Heart right ventricle (tissue), 16 donors: ENCODE data around the gene UCN2. TPM values are rescaled to one million over a fixed set of nuclear protein-coding genes. Genes with fewer than 3 reads are reported as not detected.

Experiments used
- ATAC-seq, 8 donors: fragments of 200-7000 bp; cut with Tn5 transposase; one replicate each; pipeline ENCODE4 v1.9.1; 2020; ENCODE audit warnings: mild to moderate bottlenecking in 8 of 8, moderate library complexity in 8 of 8, moderate number of reproducible peaks in 1 of 8
- DNase-seq, 2 donors: peaks; one replicate each; pipeline ENCODE4 v3.0.0-alpha.2; 2020
- H3K27ac ChIP-seq, 10 donors: fragments of 200-600 bp; sonication (generic) in 2 of 10; one replicate each; pipeline versions ENCODE4 v1.5.0 to v1.8.0; 2020 to 2022; ENCODE audit warnings: mild to moderate bottlenecking in 3 of 10
- H3K27me3 ChIP-seq, 7 donors: fragments of 200-600 bp; one replicate each; pipeline ENCODE4 v1.8.0; 2021 to 2022; ENCODE audit warnings: mild to moderate bottlenecking in 2 of 7
- H3K36me3 ChIP-seq, 9 donors: fragments of 200-600 bp; sonication (generic) in 1 of 9; one replicate each; pipeline versions ENCODE4 v1.5.0 to v1.8.0; 2020 to 2022; ENCODE audit warnings: mild to moderate bottlenecking in 2 of 9
- H3K4me1 ChIP-seq, 9 donors: fragments of 200-600 bp; sonication (generic) in 1 of 9; one replicate each; pipeline versions ENCODE4 v1.5.0 to v1.8.0; 2020 to 2022; ENCODE audit warnings: mild to moderate bottlenecking in 4 of 9
- H3K4me3 ChIP-seq, 10 donors: fragments of 200-600 bp; sonication (generic) in 2 of 10; one replicate each; pipeline versions ENCODE4 v1.5.0 to v1.8.0; 2020 to 2022; ENCODE audit warnings: mild to moderate bottlenecking in 7 of 10, moderate library complexity in 2 of 10
- H3K9me3 ChIP-seq, 11 donors: fragments of 200-600 bp in 10 of 11; sonication (generic) in 2 of 11; one replicate each; pipeline versions ENCODE4 v1.5.0 to v1.8.0; 2013 to 2022; ENCODE audit warnings: mild to moderate bottlenecking in 2 of 11, control low read depth in 1 of 11, moderate library complexity in 1 of 11
- WGBS, 2 donors: extraction: QIAGEN DNeasy Blood & Tissue Kit; methylation state at CpG; one replicate each; pipeline ENCODE4 v1.1.7; 2013; ENCODE audit warnings: inconsistent platforms in 1 of 2; 5-methylcytosine and 5-hydroxymethylcytosine counted together
- intact Hi-C, 10 donors: fragments of 100-400 bp; cut with DNase I; formaldehyde crosslinking; loops; one replicate each; pipeline versions ENCODE4 v1.11.1 to v1.14.2; 2022
- polyA plus RNA-seq, 2 donors: library from polyadenylated mRNA; stranded (reverse); fragments of 200-250 nt; gene quantifications; one replicate each; pipeline ENCODE4 v1.2.3, GENCODE V29; 2013
- total RNA-seq, 10 donors: library from RNA; stranded (reverse); fragmentation: NEBNext Ultra II Directional in 3 of 10; extraction: Animal tissue kit (Norgen Biotek cat#: 25700) in 3 of 10; gene quantifications; one replicate each; pipeline versions ENCODE4 v1.2.1 to v1.2.4, GENCODE V29; 2021 to 2023
- TF ChIP-seq, protein P1 (sequence below), 9 donors: fragments of 200-600 bp; sonication (generic) in 2 of 9; IDR thresholded peaks; one replicate each; pipeline versions ENCODE4 v1.5.0 to v1.8.0; 2021 to 2022; ENCODE audit warnings: antibody characterized with exemption in 9 of 9, mild to moderate bottlenecking in 5 of 9, moderate library complexity in 1 of 9
- donor health status: Arrhythmogenic right ventricular cardiomyopathy.
- donor health status: ischemic (EF 13 %, LVEDD 7.1; RV severe dilation, severe dysfunction).
- donor health status: healthy with polysubstance abuse.
- donor health status: DM: no; HTN: yes; CAD: no.
- donor health status: DM: no; HTN: no; CAD: no.
- donor health status: ischemic (EF 25% LVEDD 6.9; RV normal size, moderate dysfunction).
- donor health status: ischemic (EF 25% LVEDD 5.7; RV mildly dilated, moderate dysfunction).
- donor health status: healthy.
- donor health status: DM: yes; HTN: yes; CAD: no.
- donor health status: Ischemic cardiomyopathy.
- donor health status: ischemic (EF 35%, LVEDD 5.7; RV mildly dilated, moderate dysfunction).
- donor health status: nonischemic (EF 11% LVEDD 7.7; RV severe dilation, severe dysfunction).
- donor health status: DM: yes; HTN: yes; CAD: no.
- donor health status: PGD.
- donor health status: ischemic (EF 29% LVEDD 5.4; RV normal size, mild dysfunction).
- donor health status: nonischemic (EF 23%, LVEDD 6.1; RV moderate dilation, normal function).

The UCN2 gene
- total and polyA plus RNA-seq, 12 donors = 0.06 to 0.77 (median 0.21) TPM; not detected in 6

DNA sequence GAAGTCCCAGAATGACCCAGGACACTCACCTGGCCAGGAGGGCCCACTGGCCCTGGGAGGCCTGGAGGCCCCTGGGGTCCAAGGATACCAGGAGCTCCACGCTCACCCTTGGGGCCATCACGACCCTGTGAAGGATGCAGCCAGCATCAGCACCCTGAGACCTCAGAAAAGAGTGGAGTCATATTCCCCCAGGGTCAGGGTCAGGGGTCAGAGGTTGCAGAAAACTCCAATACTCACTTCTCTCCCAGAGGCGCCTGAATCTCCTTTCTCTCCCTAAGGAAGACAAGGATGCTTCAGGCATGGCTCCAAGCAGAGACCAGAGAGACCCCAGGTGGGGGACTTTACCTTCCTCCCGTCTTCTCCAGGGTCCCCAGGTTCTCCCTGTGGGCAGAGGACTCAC lies 13.1 kb upstream of the UCN2 start:
- H3K27me3 ChIP-seq = no peaks in the 10 kb centered on the region
- DNase-seq = no peak
- H3K27ac ChIP-seq = no peak overlapping the region
- no peaks in the 10 kb centered on the region for H3K4me1 ChIP-seq
- WGBS, 2 donors = 83 to 90% methylated on average over 4 of the region's 4 CpGs
- TF ChIP-seq, protein P1, sequence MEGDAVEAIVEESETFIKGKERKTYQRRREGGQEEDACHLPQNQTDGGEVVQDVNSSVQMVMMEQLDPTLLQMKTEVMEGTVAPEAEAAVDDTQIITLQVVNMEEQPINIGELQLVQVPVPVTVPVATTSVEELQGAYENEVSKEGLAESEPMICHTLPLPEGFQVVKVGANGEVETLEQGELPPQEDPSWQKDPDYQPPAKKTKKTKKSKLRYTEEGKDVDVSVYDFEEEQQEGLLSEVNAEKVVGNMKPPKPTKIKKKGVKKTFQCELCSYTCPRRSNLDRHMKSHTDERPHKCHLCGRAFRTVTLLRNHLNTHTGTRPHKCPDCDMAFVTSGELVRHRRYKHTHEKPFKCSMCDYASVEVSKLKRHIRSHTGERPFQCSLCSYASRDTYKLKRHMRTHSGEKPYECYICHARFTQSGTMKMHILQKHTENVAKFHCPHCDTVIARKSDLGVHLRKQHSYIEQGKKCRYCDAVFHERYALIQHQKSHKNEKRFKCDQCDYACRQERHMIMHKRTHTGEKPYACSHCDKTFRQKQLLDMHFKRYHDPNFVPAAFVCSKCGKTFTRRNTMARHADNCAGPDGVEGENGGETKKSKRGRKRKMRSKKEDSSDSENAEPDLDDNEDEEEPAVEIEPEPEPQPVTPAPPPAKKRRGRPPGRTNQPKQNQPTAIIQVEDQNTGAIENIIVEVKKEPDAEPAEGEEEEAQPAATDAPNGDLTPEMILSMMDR (IDR thresholded peaks at IDR 0.05) = no peak
- intact Hi-C loops = no loop called here
- H3K9me3 ChIP-seq = no peaks in the 10 kb centered on the region
- no peak for ATAC-seq
- H3K36me3 ChIP-seq = peaks cover 0 to 23% (median 0%) of the 10 kb centered on the region in 9 donors
- H3K4me3 ChIP-seq = no peak overlapping the region

GRCh38 chr3:48575366-48575765 lies 11.8 kb upstream of the UCN2 start:
- no peak for ATAC-seq
- WGBS, 2 donors = 84 to 85% methylated on average over 17 of the region's 17 CpGs
- H3K27me3 ChIP-seq = no peaks in the 10 kb centered on the region
- H3K4me3 ChIP-seq = no peak overlapping the region
- no peaks in the 10 kb centered on the region for H3K4me1 ChIP-seq
- no peaks in the 10 kb centered on the region for H3K9me3 ChIP-seq
- H3K36me3 ChIP-seq = peaks cover 0 to 26% (median 0%) of the 10 kb centered on the region in 9 donors
- no peak overlapping the region for H3K27ac ChIP-seq
- TF ChIP-seq, protein P1 (IDR thresholded peaks at IDR 0.05) = no peak
- DNase-seq = no peak
- intact Hi-C loops = no loop called here

DNA sequence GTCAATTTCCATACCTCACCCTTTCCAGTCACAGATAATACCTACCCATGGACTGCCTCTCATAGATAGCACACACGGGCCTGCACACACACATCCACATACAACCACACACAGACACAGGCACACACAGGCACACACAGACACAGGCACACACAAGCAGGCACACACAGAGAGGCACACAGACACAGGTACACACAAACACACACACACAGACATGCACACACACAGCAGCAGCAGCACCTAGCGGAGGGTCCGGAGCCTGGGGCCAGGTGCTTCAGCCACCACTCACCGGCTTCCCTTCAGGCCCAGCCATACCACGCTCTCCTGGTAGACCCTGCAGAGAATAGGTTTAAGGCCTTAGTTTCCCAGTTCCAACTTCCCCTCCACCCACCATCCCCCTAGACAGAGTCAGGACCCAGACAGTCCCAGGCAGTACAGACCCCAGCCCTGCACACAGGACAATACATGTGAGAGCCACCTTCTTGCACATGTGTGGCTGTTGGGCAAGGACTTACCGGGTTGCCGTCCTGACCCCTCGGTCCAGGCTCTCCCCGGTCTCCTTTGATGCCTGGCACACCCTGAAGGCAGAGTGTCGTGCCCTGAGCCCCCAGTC lies 10.5 kb upstream of the UCN2 start:
- intact Hi-C loops = no loop called here
- WGBS, 2 donors = 93 to 96% methylated on average over 10 of the region's 10 CpGs
- Histone ChIP-seq H3K27ac (no peak overlapping the region), H3K36me3 (peaks cover 0 to 27% (median 0%) of the 10 kb centered on the region in 9 donors), H3K9me3 (no peaks in the 10 kb centered on the region), H3K4me1 (no peaks in the 10 kb centered on the region), H3K27me3 (no peaks in the 10 kb centered on the region), H3K4me3 (no peak overlapping the region)
- DNase-seq = no peak
- TF ChIP-seq, protein P1 (IDR thresholded peaks at IDR 0.05) = no peak
- ATAC-seq = no peak

DNA sequence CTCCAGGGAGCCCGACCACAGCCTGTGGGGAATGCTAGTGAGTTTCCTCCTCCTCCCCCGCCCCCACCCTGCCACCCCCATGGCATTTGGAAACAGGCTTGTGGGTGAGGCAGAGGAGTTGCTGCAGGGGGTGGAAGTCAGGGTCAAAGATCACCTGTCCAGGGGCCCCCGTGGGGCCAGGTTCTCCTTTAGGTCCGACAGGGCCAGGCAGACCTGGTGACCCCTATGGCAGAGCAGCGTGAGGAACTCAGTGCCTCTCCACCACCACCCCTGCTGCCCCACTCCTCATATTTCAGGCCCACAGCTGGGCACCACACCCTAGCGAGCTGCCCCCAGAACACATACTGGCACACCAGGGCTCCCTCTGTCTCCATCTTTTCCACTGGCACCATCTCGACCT lies 8.9 kb upstream of the UCN2 start:
- WGBS, 2 donors = 87 to 94% methylated on average over 7 of the region's 7 CpGs
- TF ChIP-seq, protein P1 (IDR thresholded peaks at IDR 0.05) = no peak
- intact Hi-C loops = no loop called here
- no peak for DNase-seq
- no peaks in the 10 kb centered on the region for H3K4me1 ChIP-seq
- H3K27ac ChIP-seq = no peak overlapping the region
- no peaks in the 10 kb centered on the region for H3K9me3 ChIP-seq
- peaks cover 0 to 21% (median 0%) of the 10 kb centered on the region in 9 donors for H3K36me3 ChIP-seq
- no peak overlapping the region for H3K4me3 ChIP-seq
- ATAC-seq = no peak
- H3K27me3 ChIP-seq = no peaks in the 10 kb centered on the region
